GM12878 (cell line): ENCODE measurements around the gene C22orf15.

ENCODE experiments used
- CEBPB ChIP-seq, 2 experiments: fragments of 150-350 bp in 1 of 2; IDR thresholded peaks; 2 replicates each; pipeline ENCODE4 v1.6.1; 2012 to 2014; ENCODE audit warnings: low read depth in 2 of 2, low read length in 2 of 2, borderline replicate concordance in 1 of 2, inconsistent platforms in 1 of 2
- CREB1 ChIP-seq: IDR thresholded peaks from 2 replicates; pipeline ENCODE4 v1.6.1; 2012; ENCODE audit warnings: low read depth, mild to moderate bottlenecking, inconsistent platforms
- ELK1 ChIP-seq: IDR thresholded peaks from 2 replicates; pipeline ENCODE4 v1.6.1; 2012; ENCODE audit warnings: low read depth, low read length, improper control_type of control experiment
- FOS ChIP-seq: IDR thresholded peaks from 3 replicates; pipeline ENCODE4 v1.6.1; 2011; ENCODE audit warnings: borderline replicate concordance; ENCODE audit not compliant: insufficient read length; ENCODE audit errors: extremely low read depth
- JUNB ChIP-seq: IDR thresholded peaks from 2 replicates; pipeline ENCODE4 v1.6.1; 2016; ENCODE audit warnings: antibody characterized with exemption, mild to moderate bottlenecking
- MEF2A ChIP-seq: IDR thresholded peaks from 2 replicates; pipeline ENCODE4 v1.6.1; 2011; ENCODE audit warnings: low read depth, mild to moderate bottlenecking, low read length, moderate library complexity; ENCODE audit not compliant: insufficient read depth
- NBN ChIP-seq: fragments of 450-650 bp; IDR thresholded peaks from 2 replicates; pipeline ENCODE4 v1.6.1; 2016
- POLR2A ChIP-seq: IDR thresholded peaks from 2 replicates; pipeline ENCODE4 v1.6.1; 2011; ENCODE audit warnings: low read depth, mild to moderate bottlenecking, low read length
- POLR2AphosphoS5 ChIP-seq: IDR thresholded peaks from 2 replicates; pipeline ENCODE4 v1.6.1; 2011; ENCODE audit warnings: mild to moderate bottlenecking, low read length, inconsistent platforms
- RAD21 ChIP-seq: IDR thresholded peaks from 2 replicates; pipeline ENCODE4 v1.6.1; 2011; ENCODE audit warnings: mild to moderate bottlenecking, low read depth, low read length, moderate library complexity; ENCODE audit not compliant: insufficient read depth
- SPI1 ChIP-seq: IDR thresholded peaks from 2 replicates; pipeline ENCODE4 v1.6.1; 2011; ENCODE audit warnings: low read depth, mild to moderate bottlenecking, low read length, moderate library complexity, borderline replicate concordance; ENCODE audit not compliant: insufficient read depth
- TF ChIP-seq, protein P1 (sequence below): IDR thresholded peaks from 2 replicates; pipeline ENCODE4 v1.6.1; 2012; ENCODE audit warnings: mild to moderate bottlenecking, low read depth, low read length
- TF ChIP-seq, protein P2 (sequence below), 3 experiments: IDR thresholded peaks in 2 of 3; conservative IDR thresholded peaks in 1 of 3; 2 replicates each; pipeline ENCODE4 v1.5.1; 2011; ENCODE audit warnings: low read depth in 3 of 3, low read length in 3 of 3, mild to moderate bottlenecking in 3 of 3, control low read depth in 2 of 3, moderate library complexity in 2 of 3, inconsistent platforms in 1 of 3, mixed read lengths in 1 of 3; ENCODE audit not compliant: control insufficient read depth in 2 of 3, insufficient read depth in 1 of 3; ENCODE audit errors: extremely low read depth in 1 of 3

DNA sequence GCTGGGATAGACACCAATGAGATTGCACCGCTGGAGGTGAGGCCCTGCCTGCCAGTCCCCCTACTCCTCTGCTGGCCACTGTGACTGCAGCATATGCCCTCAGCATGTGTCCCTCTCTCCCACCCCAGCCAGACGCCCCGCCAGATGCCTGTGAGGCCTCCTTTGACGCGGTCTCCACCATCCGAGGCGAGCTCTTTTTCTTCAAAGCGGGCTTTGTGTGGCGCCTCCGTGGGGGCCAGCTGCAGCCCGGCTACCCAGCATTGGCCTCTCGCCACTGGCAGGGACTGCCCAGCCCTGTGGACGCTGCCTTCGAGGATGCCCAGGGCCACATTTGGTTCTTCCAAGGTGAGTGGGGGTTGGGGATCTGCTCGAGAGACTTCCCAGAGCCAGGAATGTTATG lies 18.3 kb downstream of the C22orf15 start:
- TF ChIP-seq, protein P1, sequence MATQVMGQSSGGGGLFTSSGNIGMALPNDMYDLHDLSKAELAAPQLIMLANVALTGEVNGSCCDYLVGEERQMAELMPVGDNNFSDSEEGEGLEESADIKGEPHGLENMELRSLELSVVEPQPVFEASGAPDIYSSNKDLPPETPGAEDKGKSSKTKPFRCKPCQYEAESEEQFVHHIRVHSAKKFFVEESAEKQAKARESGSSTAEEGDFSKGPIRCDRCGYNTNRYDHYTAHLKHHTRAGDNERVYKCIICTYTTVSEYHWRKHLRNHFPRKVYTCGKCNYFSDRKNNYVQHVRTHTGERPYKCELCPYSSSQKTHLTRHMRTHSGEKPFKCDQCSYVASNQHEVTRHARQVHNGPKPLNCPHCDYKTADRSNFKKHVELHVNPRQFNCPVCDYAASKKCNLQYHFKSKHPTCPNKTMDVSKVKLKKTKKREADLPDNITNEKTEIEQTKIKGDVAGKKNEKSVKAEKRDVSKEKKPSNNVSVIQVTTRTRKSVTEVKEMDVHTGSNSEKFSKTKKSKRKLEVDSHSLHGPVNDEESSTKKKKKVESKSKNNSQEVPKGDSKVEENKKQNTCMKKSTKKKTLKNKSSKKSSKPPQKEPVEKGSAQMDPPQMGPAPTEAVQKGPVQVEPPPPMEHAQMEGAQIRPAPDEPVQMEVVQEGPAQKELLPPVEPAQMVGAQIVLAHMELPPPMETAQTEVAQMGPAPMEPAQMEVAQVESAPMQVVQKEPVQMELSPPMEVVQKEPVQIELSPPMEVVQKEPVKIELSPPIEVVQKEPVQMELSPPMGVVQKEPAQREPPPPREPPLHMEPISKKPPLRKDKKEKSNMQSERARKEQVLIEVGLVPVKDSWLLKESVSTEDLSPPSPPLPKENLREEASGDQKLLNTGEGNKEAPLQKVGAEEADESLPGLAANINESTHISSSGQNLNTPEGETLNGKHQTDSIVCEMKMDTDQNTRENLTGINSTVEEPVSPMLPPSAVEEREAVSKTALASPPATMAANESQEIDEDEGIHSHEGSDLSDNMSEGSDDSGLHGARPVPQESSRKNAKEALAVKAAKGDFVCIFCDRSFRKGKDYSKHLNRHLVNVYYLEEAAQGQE: no peak
- no peak for TF ChIP-seq POLR2AphosphoS5
- TF ChIP-seq, protein P2, sequence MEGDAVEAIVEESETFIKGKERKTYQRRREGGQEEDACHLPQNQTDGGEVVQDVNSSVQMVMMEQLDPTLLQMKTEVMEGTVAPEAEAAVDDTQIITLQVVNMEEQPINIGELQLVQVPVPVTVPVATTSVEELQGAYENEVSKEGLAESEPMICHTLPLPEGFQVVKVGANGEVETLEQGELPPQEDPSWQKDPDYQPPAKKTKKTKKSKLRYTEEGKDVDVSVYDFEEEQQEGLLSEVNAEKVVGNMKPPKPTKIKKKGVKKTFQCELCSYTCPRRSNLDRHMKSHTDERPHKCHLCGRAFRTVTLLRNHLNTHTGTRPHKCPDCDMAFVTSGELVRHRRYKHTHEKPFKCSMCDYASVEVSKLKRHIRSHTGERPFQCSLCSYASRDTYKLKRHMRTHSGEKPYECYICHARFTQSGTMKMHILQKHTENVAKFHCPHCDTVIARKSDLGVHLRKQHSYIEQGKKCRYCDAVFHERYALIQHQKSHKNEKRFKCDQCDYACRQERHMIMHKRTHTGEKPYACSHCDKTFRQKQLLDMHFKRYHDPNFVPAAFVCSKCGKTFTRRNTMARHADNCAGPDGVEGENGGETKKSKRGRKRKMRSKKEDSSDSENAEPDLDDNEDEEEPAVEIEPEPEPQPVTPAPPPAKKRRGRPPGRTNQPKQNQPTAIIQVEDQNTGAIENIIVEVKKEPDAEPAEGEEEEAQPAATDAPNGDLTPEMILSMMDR (IDR thresholded peaks at IDR 0.05 in 2 of 3, conservative IDR thresholded peaks at IDR 0.05 in 1 of 3; ENCODE audit: control insufficient read depth in 2 of 3, extremely low read depth in 1 of 3, insufficient read depth in 1 of 3, low read depth in 3 of 3, low read length in 3 of 3): no peak
- TF ChIP-seq NBN: no peak
- no peak for TF ChIP-seq SPI1
- TF ChIP-seq MEF2A: no peak
- TF ChIP-seq FOS: no peak
- TF ChIP-seq CEBPB (IDR thresholded peaks at IDR 0.05; ENCODE audit: borderline replicate concordance in 1 of 2, low read depth in 2 of 2, low read length in 2 of 2): no peak
- no peak for TF ChIP-seq RAD21
- TF ChIP-seq POLR2A: no peak
- TF ChIP-seq JUNB: no peak
- no peak for TF ChIP-seq ELK1
- TF ChIP-seq CREB1: no peak
